ENCODE measurements around the gene UBAP2L. TPM values are rescaled to one million over a fixed set of nuclear protein-coding genes. Genes with fewer than 3 reads are reported as not detected.

The UBAP2L gene
- 31.9 and 123 TPM in 2 replicates for total RNA-seq

DNA sequence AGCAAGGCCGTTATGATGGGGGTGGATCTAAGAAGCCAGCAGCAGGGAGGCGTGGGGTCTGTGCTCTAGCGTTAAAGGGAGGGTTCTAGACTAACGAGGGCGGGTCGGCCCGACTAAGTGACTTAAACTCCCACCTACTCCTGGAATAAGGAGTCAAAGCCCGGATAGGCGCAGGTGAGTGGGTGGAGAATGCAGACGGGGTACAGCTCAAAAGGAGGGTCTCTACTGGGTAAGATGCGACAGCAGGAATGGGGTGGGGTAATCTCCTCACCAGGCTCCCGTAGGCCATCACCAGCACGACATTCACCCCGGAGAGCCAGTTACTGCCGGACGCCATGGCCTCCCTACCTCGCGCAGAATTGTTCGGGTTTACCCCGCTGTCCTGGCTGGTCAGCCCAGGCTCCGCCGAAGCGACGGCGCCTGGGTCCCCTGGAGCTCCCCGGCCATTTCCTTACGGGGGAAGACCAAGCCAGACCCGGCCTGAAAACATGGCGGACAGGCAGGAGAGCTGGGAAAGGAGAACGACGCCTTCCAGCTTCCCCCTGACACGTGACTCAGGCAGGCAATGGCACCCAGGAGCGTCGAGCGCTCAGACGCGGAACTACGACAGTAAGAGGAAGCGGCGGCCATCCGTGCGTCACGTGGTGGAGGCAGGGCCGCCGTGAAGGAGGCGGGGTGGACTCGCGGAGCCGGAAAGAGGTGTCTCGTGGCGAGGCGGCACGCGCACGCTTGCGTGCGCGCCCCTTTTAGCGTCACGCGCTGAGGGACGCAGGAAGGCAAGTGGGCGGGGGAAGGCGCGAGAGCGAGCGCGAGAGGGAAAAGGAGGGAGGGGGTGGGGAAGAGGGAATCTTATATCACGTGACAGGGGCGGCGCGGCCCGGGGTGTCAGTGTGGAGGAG lies at the start of gene UBAP2L:
UBAP2L (plus strand) TSS at position 885 of the 899 bp plus-strand sequence. CDS start 4,169 bp downstream, outside the sequence.

DNA sequence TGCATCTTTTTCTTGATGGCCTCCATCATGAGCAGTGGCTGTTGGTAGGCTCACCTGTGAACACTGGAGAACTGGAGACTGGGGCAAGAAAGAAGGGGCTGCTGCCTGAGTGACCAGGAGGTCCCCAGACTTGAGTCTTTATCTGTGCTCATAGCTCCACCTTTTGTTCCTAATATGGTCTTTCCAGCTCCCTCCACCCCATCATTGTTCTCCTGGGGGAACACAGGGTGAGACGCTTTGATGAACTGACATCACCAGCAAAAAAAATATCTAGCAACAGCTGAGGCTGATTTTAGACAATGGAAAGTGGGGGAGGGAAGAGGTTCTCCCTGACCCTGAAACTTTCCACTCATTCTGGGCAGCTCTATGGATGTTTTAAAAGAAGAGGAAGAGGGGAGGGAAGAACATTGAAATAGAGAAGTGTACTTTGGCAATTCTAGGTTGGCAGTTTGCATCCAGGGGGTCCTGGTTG lies 28.7 kb upstream of the UBAP2L start, which contains the start of gene TPM3:
TPM3 (minus strand) TSS at position 111 of the 472 bp plus-strand sequence; CDS start at position 29, 82 bp downstream.

GRCh38 chr1:154206196-154206595 lies 14.6 kb upstream of the UBAP2L start, which contains the start of gene CFAP141:
Gene CFAP141 (minus strand): TSS chr1:154206333. CDS start chr1:154206307, 26 bp downstream.

DNA sequence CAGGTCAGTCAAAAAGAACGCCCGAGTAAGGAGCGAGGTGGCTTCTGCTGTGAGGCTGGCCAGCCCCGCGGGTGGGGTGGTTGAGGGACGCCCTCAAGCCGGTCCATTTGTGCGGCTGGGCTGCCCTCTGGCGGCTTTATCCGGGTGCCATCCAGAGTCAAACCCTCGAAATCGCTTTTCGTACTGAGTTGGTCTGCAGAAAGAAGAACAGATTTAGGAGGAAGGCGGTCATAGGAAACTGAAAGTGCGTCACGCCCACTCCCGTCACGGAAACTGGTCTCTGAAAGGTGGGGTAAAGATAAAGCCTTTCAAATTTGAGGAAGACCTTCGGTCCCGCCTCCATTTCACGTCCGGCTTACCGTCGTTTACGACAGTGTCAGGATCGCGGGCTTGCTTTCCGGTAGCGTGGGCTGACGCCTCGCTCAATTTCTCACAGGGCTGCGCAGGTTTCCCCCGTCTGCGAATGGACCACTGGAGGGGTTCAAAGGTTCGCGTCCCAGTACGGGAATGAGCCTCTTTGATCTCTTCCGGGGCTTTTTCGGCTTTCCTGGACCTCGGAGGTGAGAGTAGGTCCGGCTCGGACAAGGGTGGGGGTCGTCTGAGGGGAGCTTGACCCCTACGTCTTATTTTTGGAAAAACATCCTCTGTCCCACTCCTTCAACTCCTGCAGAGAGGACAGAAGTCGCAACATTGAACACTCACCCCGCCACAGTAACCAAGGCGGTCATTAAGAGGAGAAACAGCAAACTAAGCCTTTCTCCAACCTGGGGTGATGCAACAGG lies 51.7 kb downstream of the UBAP2L start, which contains the start of gene HAX1:
HAX1 (plus strand) TSS at position 413 of the 782 bp plus-strand sequence; CDS start at position 508, 95 bp downstream.

Other genes with a start within 250 kb of the UBAP2L start
- 73.7 and 78.2 TPM in 2 replicates for gene JTB, start 243.3 kb upstream of the UBAP2L start, total RNA-seq
- gene RAB13, start 234.6 kb upstream of the UBAP2L start, total RNA-seq = 48.4 and 87.2 TPM in 2 replicates
- gene RPS27, start 230.2 kb upstream of the UBAP2L start, total RNA-seq = 596 and 1,367 TPM in 2 replicates
- gene NUP210L, start 65.9 kb upstream of the UBAP2L start, total RNA-seq = 0.06 and 0.16 TPM in 2 replicates
- gene TPM3, start 28.9 kb upstream of the UBAP2L start, total RNA-seq = 449 and 809 TPM in 2 replicates
- not detected in 2 replicates for gene CFAP141, start 14.6 kb upstream of the UBAP2L start, total RNA-seq
- gene HAX1, start 51.7 kb downstream of the UBAP2L start, total RNA-seq = 75.7 and 82.6 TPM in 2 replicates
- not detected in 2 replicates for gene AQP10, start 100.1 kb downstream of the UBAP2L start, total RNA-seq
- 60.7 and 69.6 TPM in 2 replicates for gene ATP8B2, start 104.6 kb downstream of the UBAP2L start, total RNA-seq
- 10.7 and 15.0 TPM in 2 replicates for gene IL6R, start 184.4 kb downstream of the UBAP2L start, total RNA-seq

All from bladder microvascular endothelial cell (primary cell).